Neuron (in vitro differentiated cells): ENCODE results near the gene TXNDC12.

Experiments
- H2AFZ ChIP-seq: one replicate; pipeline ENCODE4 v1.6.1; 2013; ENCODE audit warnings: low read depth, mild to moderate bottlenecking, inconsistent platforms, low read length, moderate library complexity
- H3K27me3 ChIP-seq: one replicate; pipeline ENCODE4 v1.6.1; 2013; ENCODE audit warnings: low read length; ENCODE audit not compliant: insufficient read depth
- H3K36me3 ChIP-seq: one replicate; pipeline ENCODE4 v1.6.1; 2013; ENCODE audit warnings: low read length; ENCODE audit not compliant: insufficient read depth
- H3K4me1 ChIP-seq: one replicate; pipeline ENCODE4 v1.6.1; 2013; ENCODE audit warnings: low read length; ENCODE audit not compliant: insufficient read depth
- H3K4me3 ChIP-seq: 2 replicates; pipeline ENCODE4 v1.5.1; 2013; ENCODE audit warnings: mild to moderate bottlenecking, low read length, moderate library complexity
- H3K9me3 ChIP-seq: one replicate; pipeline ENCODE4 v1.6.1; 2013; ENCODE audit warnings: low read length

The TXNDC12 gene

GRCh38 chr1:51976846-51977602 is 78.0 kb downstream of the TXNDC12 start:
- H3K9me3 ChIP-seq: no peaks in the 10 kb centered on the region
- H3K36me3 ChIP-seq: no peaks in the 10 kb centered on the region
- H2AFZ ChIP-seq: no peak overlapping the region
- H3K27me3 ChIP-seq: no peaks in the 10 kb centered on the region
- peaks cover 5% of the 10 kb centered on the region for H3K4me1 ChIP-seq
- no peak overlapping the region for H3K4me3 ChIP-seq

- H2AFZ ChIP-seq: no peak overlapping the region
- H3K9me3 ChIP-seq: no peaks in the 10 kb centered on the region
- H3K27me3 ChIP-seq: no peaks in the 10 kb centered on the region
- peaks cover 6% of the 10 kb centered on the region for H3K4me1 ChIP-seq
- H3K36me3 ChIP-seq: no peaks in the 10 kb centered on the region
- no peak overlapping the region for H3K4me3 ChIP-seq
Observed at GRCh38 chr1:51973587-51974474, 81.2 kb downstream of the TXNDC12 start.
